IPS DF 6.9 (cell line): Measurements from ENCODE around the gene PRR12.

Source experiments
- DNase-seq: peaks from one replicate; pipeline ENCODE4 v3.0.0-alpha.2; 2013; ENCODE audit warnings: low read depth, low spot score
- H3K27ac ChIP-seq: one replicate; pipeline ENCODE4 v1.5.1; 2013; ENCODE audit warnings: low read length, control low read depth
- H3K27me3 ChIP-seq: 2 replicates; pipeline ENCODE4 v1.6.1; 2013; ENCODE audit warnings: mild to moderate bottlenecking, low read length; ENCODE audit not compliant: control insufficient read depth, insufficient read depth
- H3K36me3 ChIP-seq: 2 replicates; pipeline ENCODE4 v1.6.1; 2013; ENCODE audit warnings: low read length; ENCODE audit not compliant: control insufficient read depth, insufficient read depth
- H3K4me1 ChIP-seq: 2 replicates; pipeline ENCODE4 v1.6.1; 2013; ENCODE audit warnings: low read length; ENCODE audit not compliant: control insufficient read depth, insufficient read depth
- H3K4me3 ChIP-seq: 2 replicates; pipeline ENCODE4 v1.5.1; 2013; ENCODE audit warnings: mild to moderate bottlenecking, low read length
- H3K9me3 ChIP-seq: 2 replicates; pipeline ENCODE4 v1.6.1; 2013; ENCODE audit warnings: low read length, inconsistent platforms; ENCODE audit not compliant: control insufficient read depth, insufficient read depth
- WGBS: extraction: QIAGEN DNeasy Blood & Tissue Kit; methylation state at CpG from one replicate; pipeline ENCODE4 v1.1.7; 2013; ENCODE audit warnings: mixed read lengths, missing lambda C conversion rate; ENCODE audit not compliant: insufficient read length, insufficient coverage; 5-methylcytosine and 5-hydroxymethylcytosine counted together

The PRR12 gene

GRCh38 chr19:49667473-49667872, 76.5 kb downstream of the PRR12 start:
- DNase-seq, result no peak
- Histone ChIP-seq H3K27ac (no peak overlapping the region), H3K4me3 (no peak overlapping the region), H3K27me3 (no peaks in the 10 kb centered on the region), H3K9me3 (no peaks in the 10 kb centered on the region), H3K4me1 (peaks cover 2% of the 10 kb centered on the region; the same call in 1 of the 2 replicates), H3K36me3 (peaks cover 21% of the 10 kb centered on the region)
- no CpG with 5 or more reads among the region's 2 CpGs for WGBS

- no peaks in the 10 kb centered on the region for H3K27me3 ChIP-seq
- DNase-seq, result no peak
- no peak overlapping the region for H3K27ac ChIP-seq
- WGBS, result no CpG with 5 or more reads among the region's 3 CpGs
- no peaks in the 10 kb centered on the region for H3K9me3 ChIP-seq
- no peak overlapping the region for H3K4me3 ChIP-seq
- peaks cover 2% of the 10 kb centered on the region; the same call in 1 of the 2 replicates for H3K4me1 ChIP-seq
- peaks cover 12% of the 10 kb centered on the region for H3K36me3 ChIP-seq
Observed at GRCh38 chr19:49669516-49669915, 78.5 kb downstream of the PRR12 start.

GRCh38 chr19:49672131-49672919, 81.3 kb downstream of the PRR12 start:
- WGBS, result no CpG with 5 or more reads among the region's 28 CpGs
- Histone ChIP-seq H3K4me1 (peaks cover 2% of the 10 kb centered on the region; the same call in 1 of the 2 replicates), H3K36me3 (peaks cover 12% of the 10 kb centered on the region), H3K9me3 (no peaks in the 10 kb centered on the region), H3K27ac (no peak overlapping the region), H3K27me3 (no peaks in the 10 kb centered on the region), H3K4me3 (no peak overlapping the region)
- no peak for DNase-seq
